ENCODE results near the gene JUN. TPM values are rescaled to one million over a fixed set of nuclear protein-coding genes. Genes with fewer than 3 reads are reported as not detected.

The JUN gene
- total and polyA plus RNA-seq, 2 of the 13 experiments (the other 11 are each of a cell fraction or from before 2014, with no cell fraction given): 18.2 to 22.3 TPM

DNA sequence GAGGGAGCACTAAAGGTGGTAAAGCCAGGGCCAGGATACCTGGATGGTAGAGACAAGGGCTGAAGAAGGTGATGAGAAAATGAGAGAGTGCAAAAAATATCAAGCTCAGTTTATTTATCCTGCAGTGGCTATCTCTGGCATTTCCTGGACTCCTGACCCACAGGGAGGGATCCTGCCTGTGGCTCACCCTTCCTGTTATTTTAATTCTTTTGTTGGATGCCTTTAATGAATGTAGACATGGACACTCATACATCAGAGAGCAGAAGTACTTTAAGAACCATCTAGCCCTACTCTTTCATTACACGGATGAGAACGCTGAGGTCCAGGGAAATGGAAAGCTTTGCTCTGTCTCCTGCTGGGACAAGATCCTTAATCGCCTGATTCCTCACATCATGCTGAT, 20.6 kb downstream of the JUN start (continued):
- TF ChIP-seq, protein P1, sequence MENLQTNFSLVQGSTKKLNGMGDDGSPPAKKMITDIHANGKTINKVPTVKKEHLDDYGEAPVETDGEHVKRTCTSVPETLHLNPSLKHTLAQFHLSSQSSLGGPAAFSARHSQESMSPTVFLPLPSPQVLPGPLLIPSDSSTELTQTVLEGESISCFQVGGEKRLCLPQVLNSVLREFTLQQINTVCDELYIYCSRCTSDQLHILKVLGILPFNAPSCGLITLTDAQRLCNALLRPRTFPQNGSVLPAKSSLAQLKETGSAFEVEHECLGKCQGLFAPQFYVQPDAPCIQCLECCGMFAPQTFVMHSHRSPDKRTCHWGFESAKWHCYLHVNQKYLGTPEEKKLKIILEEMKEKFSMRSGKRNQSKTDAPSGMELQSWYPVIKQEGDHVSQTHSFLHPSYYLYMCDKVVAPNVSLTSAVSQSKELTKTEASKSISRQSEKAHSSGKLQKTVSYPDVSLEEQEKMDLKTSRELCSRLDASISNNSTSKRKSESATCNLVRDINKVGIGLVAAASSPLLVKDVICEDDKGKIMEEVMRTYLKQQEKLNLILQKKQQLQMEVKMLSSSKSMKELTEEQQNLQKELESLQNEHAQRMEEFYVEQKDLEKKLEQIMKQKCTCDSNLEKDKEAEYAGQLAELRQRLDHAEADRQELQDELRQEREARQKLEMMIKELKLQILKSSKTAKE (CRISPR knock-in tag; IDR thresholded peaks at IDR 0.05; ENCODE audit: borderline replicate concordance): no peak
- TF ChIP-seq ZNF451 (CRISPR knock-in tag; IDR thresholded peaks at IDR 0.05): no peak
- TF ChIP-seq RXRB (CRISPR knock-in tag; IDR thresholded peaks at IDR 0.05; ENCODE audit: borderline replicate concordance): 0 out of 2 replicates have a peak, but pooled peaks have one; percentile 11
- no peak for TF ChIP-seq ZNF570 (CRISPR knock-in tag; IDR thresholded peaks at IDR 0.05; ENCODE audit: borderline replicate concordance)
- no peak for TF ChIP-seq SRY (CRISPR knock-in tag; IDR thresholded peaks at IDR 0.05)
- TF ChIP-seq ZBTB42 (CRISPR knock-in tag; IDR thresholded peaks at IDR 0.05): no peak
- TF ChIP-seq CREM (IDR thresholded peaks at IDR 0.05): no peak
- no peak for TF ChIP-seq CREM (CRISPR knock-in tag; IDR thresholded peaks at IDR 0.05)
- no peak for TF ChIP-seq AGO2 (optimal IDR thresholded peaks at IDR 0.05; ENCODE audit: low read depth, low read length)
- TF ChIP-seq SOX13 (IDR thresholded peaks at IDR 0.05): peak; percentile 46; the same call in 1 of the 2 replicates
- peak in 1 of 2 experiments; percentile 75; a peak in 1 of 4 replicates for TF ChIP-seq SOX13 (CRISPR knock-in tag; conservative IDR thresholded peaks at IDR 0.05 in 1 of 2, IDR thresholded peaks at IDR 0.05 in 1 of 2)
- TF ChIP-seq NR2C2 (CRISPR knock-in tag; IDR thresholded peaks at IDR 0.05; ENCODE audit: borderline replicate concordance): no peak
- TF ChIP-seq, protein P2, sequence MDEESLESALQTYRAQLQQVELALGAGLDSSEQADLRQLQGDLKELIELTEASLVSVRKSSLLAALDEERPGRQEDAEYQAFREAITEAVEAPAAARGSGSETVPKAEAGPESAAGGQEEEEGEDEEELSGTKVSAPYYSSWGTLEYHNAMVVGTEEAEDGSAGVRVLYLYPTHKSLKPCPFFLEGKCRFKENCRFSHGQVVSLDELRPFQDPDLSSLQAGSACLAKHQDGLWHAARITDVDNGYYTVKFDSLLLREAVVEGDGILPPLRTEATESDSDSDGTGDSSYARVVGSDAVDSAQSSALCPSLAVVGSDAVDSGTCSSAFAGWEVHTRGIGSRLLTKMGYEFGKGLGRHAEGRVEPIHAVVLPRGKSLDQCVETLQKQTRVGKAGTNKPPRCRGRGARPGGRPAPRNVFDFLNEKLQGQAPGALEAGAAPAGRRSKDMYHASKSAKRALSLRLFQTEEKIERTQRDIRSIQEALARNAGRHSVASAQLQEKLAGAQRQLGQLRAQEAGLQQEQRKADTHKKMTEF (CRISPR knock-in tag; IDR thresholded peaks at IDR 0.05): peak; percentile 60
- TF ChIP-seq BRCA1 (CRISPR knock-in tag; IDR thresholded peaks at IDR 0.05): no peak
- TF ChIP-seq MAFF (IDR thresholded peaks at IDR 0.05; ENCODE audit: low read depth, low read length): no peak
- TF ChIP-seq, protein P3, sequence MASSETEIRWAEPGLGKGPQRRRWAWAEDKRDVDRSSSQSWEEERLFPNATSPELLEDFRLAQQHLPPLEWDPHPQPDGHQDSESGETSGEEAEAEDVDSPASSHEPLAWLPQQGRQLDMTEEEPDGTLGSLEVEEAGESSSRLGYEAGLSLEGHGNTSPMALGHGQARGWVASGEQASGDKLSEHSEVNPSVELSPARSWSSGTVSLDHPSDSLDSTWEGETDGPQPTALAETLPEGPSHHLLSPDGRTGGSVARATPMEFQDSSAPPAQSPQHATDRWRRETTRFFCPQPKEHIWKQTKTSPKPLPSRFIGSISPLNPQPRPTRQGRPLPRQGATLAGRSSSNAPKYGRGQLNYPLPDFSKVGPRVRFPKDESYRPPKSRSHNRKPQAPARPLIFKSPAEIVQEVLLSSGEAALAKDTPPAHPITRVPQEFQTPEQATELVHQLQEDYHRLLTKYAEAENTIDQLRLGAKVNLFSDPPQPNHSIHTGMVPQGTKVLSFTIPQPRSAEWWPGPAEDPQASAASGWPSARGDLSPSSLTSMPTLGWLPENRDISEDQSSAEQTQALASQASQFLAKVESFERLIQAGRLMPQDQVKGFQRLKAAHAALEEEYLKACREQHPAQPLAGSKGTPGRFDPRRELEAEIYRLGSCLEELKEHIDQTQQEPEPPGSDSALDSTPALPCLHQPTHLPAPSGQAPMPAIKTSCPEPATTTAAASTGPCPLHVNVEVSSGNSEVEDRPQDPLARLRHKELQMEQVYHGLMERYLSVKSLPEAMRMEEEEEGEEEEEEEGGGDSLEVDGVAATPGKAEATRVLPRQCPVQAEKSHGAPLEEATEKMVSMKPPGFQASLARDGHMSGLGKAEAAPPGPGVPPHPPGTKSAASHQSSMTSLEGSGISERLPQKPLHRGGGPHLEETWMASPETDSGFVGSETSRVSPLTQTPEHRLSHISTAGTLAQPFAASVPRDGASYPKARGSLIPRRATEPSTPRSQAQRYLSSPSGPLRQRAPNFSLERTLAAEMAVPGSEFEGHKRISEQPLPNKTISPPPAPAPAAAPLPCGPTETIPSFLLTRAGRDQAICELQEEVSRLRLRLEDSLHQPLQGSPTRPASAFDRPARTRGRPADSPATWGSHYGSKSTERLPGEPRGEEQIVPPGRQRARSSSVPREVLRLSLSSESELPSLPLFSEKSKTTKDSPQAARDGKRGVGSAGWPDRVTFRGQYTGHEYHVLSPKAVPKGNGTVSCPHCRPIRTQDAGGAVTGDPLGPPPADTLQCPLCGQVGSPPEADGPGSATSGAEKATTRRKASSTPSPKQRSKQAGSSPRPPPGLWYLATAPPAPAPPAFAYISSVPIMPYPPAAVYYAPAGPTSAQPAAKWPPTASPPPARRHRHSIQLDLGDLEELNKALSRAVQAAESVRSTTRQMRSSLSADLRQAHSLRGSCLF (CRISPR knock-in tag; IDR thresholded peaks at IDR 0.05; ENCODE audit: borderline replicate concordance): no peak
- no peak for TF ChIP-seq ZNF703 (CRISPR knock-in tag; IDR thresholded peaks at IDR 0.05; ENCODE audit: borderline replicate concordance)

Data from HepG2 (cell line).